Measurements from ENCODE around the gene COBL.

DNA sequence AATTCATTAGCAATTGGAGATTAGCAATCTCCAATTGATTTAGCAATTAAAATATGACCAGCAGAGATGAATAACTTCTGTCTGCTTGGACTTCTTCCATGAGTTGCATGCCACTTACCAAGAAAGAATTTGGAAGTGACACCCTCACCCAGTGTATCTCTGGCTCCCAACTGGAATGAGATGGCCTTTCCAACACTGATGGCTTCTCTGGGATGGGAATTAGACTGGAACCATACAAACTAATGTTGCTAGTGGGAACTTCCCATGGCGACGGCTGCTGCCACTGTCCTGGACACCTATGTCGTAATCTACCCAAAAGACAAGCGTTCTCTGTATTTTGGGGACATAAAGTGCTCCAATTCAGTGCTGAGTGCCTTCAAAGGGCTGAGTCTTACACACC is 192.3 kb downstream of the COBL start:
- no peak for TF ChIP-seq POLR2A (IDR thresholded peaks at IDR 0.05; ENCODE audit: low read depth, low read length)
- TF ChIP-seq POLR2AphosphoS5 (IDR thresholded peaks at IDR 0.05; ENCODE audit: low read depth, low read length): no peak

All from GM12892 (cell line).